Prostate gland (tissue), 2 donors: Measurements from ENCODE around the gene CDCA7L. TPM values are rescaled to one million over a fixed set of nuclear protein-coding genes. Genes with fewer than 3 reads are reported as not detected.

Experiments
- DNase-seq: peaks from one replicate; pipeline ENCODE4 v3.0.0-alpha.2; 2019; ENCODE audit warnings: low spot score
- H3K27ac ChIP-seq, 2 donors: fragments of 200-600 bp; sonication (generic); 2 replicates each; pipeline ENCODE4 v1.5.1; 2017 to 2019
- H3K27me3 ChIP-seq: fragments of 200-600 bp; sonication (generic); replicated peaks from 2 replicates; pipeline ENCODE4 v1.5.1; 2019; ENCODE audit not compliant: insufficient read depth
- H3K36me3 ChIP-seq, 2 donors: fragments of 200-600 bp; sonication (generic); 1 replicate in 1 of 2; 2 replicates in 1 of 2; pipeline versions ENCODE4 v1.5.1 to v1.8.1; 2017 to 2019
- H3K4me1 ChIP-seq: fragments of 200-600 bp; sonication (generic); replicated peaks from 2 replicates; pipeline ENCODE4 v1.5.1; 2019
- H3K4me3 ChIP-seq, 2 donors: fragments of 200-600 bp; sonication (generic); 2 replicates each; pipeline ENCODE4 v1.5.1; 2017 to 2019
- H3K9me3 ChIP-seq: fragments of 200-600 bp; sonication (generic); 2 replicates; pipeline ENCODE4 v1.5.1; 2017
- POLR2A ChIP-seq: fragments of 450-650 bp; IDR thresholded peaks from one replicate; pipeline ENCODE4 v1.6.1; 2016; ENCODE audit warnings: antibody characterized with exemption, mild to moderate bottlenecking
- POLR2AphosphoS5 ChIP-seq: sonication (generic); formaldehyde crosslinking; IDR thresholded peaks from one replicate; pipeline ENCODE4 v1.6.1; 2017; ENCODE audit warnings: antibody characterized with exemption
- WGBS: methylation state at CpG from one replicate; pipeline ENCODE4 v1.1.5; 2018; 5-methylcytosine and 5-hydroxymethylcytosine counted together
- intact Hi-C: fragments of 100-400 bp; cut with DNase I; formaldehyde crosslinking; loops from one replicate; pipeline ENCODE4 v1.14.2; 2022
- total RNA-seq, 2 donors: library from RNA; depleted of rRNA; stranded (reverse); fragments of >200 nt; gene quantifications; one replicate each; pipeline ENCODE4 v1.1.0, GENCODE V29; 2016
- TF ChIP-seq, protein P1 (sequence below), 4 experiments: fragments of 200-600 bp in 2 of 4; fragments of 450-650 bp in 2 of 4; sonication (generic) in 2 of 4; IDR thresholded peaks; 1 replicate in 3 of 4; 2 replicates in 1 of 4; pipeline ENCODE4 v1.5.1; 2016 to 2019; ENCODE audit warnings: antibody characterized with exemption in 4 of 4, mild to moderate bottlenecking in 2 of 4, moderate library complexity in 2 of 4

CDCA7L gene
- total RNA-seq, 2 donors from 2014 or later = 17.7 to 47.1 TPM

- no peak overlapping the region for H3K4me3 ChIP-seq
- TF ChIP-seq POLR2AphosphoS5 = no peak
- no peak for TF ChIP-seq POLR2A
These were observed 20.6 kb upstream of the CDCA7L start for GRCh38 chr7:21966271-21966670.

DNA sequence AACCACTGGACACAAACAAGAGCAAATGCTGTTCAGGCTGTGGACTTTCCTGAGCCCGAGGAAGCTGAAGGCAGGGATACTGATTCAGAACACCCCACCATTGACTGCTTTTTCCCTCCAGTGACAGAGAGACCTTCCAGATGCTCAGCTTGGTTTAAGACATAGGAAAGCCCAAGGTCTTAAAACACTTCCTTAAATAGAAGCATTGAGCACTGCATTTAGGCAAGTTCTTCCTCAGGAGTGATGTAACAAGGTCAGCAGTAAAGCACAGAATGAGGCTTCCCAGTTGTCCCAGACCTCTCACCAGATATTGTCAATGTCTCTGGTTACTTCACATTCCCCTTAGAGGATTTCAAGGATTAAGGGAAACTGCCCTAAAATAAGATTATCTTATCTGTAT is 19.6 kb upstream of the CDCA7L start:
- no peak for DNase-seq
- no peak overlapping the region for H3K27ac ChIP-seq
- TF ChIP-seq POLR2A = no peak
- no peak for TF ChIP-seq POLR2AphosphoS5
- TF ChIP-seq, protein P1, sequence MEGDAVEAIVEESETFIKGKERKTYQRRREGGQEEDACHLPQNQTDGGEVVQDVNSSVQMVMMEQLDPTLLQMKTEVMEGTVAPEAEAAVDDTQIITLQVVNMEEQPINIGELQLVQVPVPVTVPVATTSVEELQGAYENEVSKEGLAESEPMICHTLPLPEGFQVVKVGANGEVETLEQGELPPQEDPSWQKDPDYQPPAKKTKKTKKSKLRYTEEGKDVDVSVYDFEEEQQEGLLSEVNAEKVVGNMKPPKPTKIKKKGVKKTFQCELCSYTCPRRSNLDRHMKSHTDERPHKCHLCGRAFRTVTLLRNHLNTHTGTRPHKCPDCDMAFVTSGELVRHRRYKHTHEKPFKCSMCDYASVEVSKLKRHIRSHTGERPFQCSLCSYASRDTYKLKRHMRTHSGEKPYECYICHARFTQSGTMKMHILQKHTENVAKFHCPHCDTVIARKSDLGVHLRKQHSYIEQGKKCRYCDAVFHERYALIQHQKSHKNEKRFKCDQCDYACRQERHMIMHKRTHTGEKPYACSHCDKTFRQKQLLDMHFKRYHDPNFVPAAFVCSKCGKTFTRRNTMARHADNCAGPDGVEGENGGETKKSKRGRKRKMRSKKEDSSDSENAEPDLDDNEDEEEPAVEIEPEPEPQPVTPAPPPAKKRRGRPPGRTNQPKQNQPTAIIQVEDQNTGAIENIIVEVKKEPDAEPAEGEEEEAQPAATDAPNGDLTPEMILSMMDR (IDR thresholded peaks at IDR 0.05) = no peak
- no peaks in the 10 kb centered on the region for H3K4me1 ChIP-seq
- no peaks in the 10 kb centered on the region for H3K36me3 ChIP-seq
- no peaks in the 10 kb centered on the region for H3K27me3 ChIP-seq
- intact Hi-C loops = no loop called here
- H3K4me3 ChIP-seq = no peak overlapping the region
- WGBS = 72% methylated on average over 1 of the region's 1 CpG
- no peaks in the 10 kb centered on the region for H3K9me3 ChIP-seq

More at GRCh38 chr7:21966271-21966670, 20.6 kb upstream of the CDCA7L start:
- no peak for DNase-seq
- H3K4me1 ChIP-seq = no peaks in the 10 kb centered on the region
- H3K27ac ChIP-seq = no peak overlapping the region
- intact Hi-C loops = no loop called here
- WGBS = 58% methylated on average over 1 of the region's 1 CpG
- no peaks in the 10 kb centered on the region for H3K9me3 ChIP-seq
- H3K27me3 ChIP-seq = no peaks in the 10 kb centered on the region
- no peaks in the 10 kb centered on the region for H3K36me3 ChIP-seq

DNA sequence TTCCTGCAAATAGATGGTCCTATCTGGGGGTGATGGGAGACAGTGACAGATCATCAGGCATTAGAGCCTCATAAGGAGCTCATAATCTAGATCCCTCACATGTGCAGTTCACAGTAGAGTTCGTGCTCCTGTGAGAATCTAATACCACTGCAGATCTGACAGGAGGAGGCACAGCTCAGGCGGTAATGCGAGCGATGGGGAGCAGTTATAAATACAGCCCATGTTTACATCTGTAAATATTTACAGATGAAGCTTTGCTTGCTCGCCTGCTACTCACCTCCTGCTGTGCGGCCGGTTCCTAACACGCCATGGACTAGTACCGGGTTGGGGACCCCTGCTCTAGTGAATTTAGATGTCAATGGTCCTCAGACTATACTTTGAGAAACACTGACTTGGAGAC is 17.0 kb upstream of the CDCA7L start:
- 57% methylated on average over 9 of the region's 9 CpGs for WGBS
- TF ChIP-seq POLR2AphosphoS5 = no peak
- TF ChIP-seq, protein P1 (IDR thresholded peaks at IDR 0.05) = no peak
- no peak for TF ChIP-seq POLR2A
- Histone ChIP-seq H3K36me3 (no peaks in the 10 kb centered on the region), H3K4me3 (no peak overlapping the region), H3K27me3 (no peaks in the 10 kb centered on the region), H3K9me3 (no peaks in the 10 kb centered on the region), H3K4me1 (no peaks in the 10 kb centered on the region), H3K27ac (no peak overlapping the region)
- intact Hi-C loops = no loop called here
- no peak for DNase-seq

GRCh38 chr7:21960922-21961321 is 15.2 kb upstream of the CDCA7L start:
- intact Hi-C loops = no loop called here
- Histone ChIP-seq H3K27me3 (no peaks in the 10 kb centered on the region), H3K4me3 (no peak overlapping the region), H3K4me1 (no peaks in the 10 kb centered on the region), H3K9me3 (no peaks in the 10 kb centered on the region), H3K36me3 (no peaks in the 10 kb centered on the region), H3K27ac (no peak overlapping the region)
- no peak for TF ChIP-seq POLR2A
- no peak for TF ChIP-seq POLR2AphosphoS5
- TF ChIP-seq, protein P1 (IDR thresholded peaks at IDR 0.05) = no peak
- 97% methylated on average over 3 of the region's 3 CpGs for WGBS
- DNase-seq = no peak

GRCh38 chr7:21959387-21959776 is 13.7 kb upstream of the CDCA7L start:
- Histone ChIP-seq H3K27me3 (no peaks in the 10 kb centered on the region), H3K27ac (no peak overlapping the region), H3K9me3 (no peaks in the 10 kb centered on the region), H3K4me3 (no peak overlapping the region), H3K36me3 (no peaks in the 10 kb centered on the region), H3K4me1 (no peaks in the 10 kb centered on the region)
- intact Hi-C loops = no loop called here
- TF ChIP-seq POLR2A (no peak), POLR2AphosphoS5 (no peak)
- TF ChIP-seq, protein P1 (IDR thresholded peaks at IDR 0.05) = no peak
- WGBS = 96% methylated on average over 3 of the region's 3 CpGs
- DNase-seq = no peak
